Stimulated activated CD8-positive, alpha-beta memory T cell treated with anti-CD3 and anti-CD28 coated beads, Interleukin-7, amount 100 ng/mL, for 24 hours (primary cell): ENCODE results near the gene TPSAB1.
"Not testable (repeated sequence)": the region's sequence is repeated elsewhere in the genome, so short reads cannot be mapped to it uniquely, and the experiment has no call there.

Experiments used
- DNase-seq: peaks from one replicate; pipeline ENCODE4 v3.0.0-alpha.2; 2020; ENCODE audit warnings: low read depth

The TPSAB1 gene

DNA sequence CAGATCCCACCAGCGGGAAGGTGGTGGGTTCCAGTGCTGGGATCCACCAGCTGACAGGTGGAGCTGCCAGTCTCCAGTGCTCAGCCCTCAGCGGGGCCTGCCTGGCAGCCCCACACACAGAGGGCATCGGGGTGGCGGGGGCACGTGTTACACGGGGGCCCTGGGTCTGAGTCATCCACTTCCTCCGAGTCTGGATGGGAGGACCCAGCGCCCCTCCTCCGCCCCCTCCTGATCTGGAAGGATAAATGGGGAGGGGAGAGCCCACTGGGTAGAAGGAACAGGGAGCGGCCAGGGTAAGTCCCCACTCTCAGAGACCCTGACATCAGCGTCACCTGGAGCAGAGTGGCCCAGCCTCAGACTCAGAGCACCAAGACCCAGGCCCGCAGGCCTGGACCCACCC is at the start of gene TPSAB1:
TPSAB1 (plus strand) TSS at position 270 of the 400 bp plus-strand sequence. CDS start 234 bp downstream, outside the sequence.
- DNase-seq, result not testable (repeated sequence)

GRCh38 chr16:1190789-1191188 is 49.7 kb upstream of the TPSAB1 start:
- not testable (repeated sequence) for DNase-seq

DNA sequence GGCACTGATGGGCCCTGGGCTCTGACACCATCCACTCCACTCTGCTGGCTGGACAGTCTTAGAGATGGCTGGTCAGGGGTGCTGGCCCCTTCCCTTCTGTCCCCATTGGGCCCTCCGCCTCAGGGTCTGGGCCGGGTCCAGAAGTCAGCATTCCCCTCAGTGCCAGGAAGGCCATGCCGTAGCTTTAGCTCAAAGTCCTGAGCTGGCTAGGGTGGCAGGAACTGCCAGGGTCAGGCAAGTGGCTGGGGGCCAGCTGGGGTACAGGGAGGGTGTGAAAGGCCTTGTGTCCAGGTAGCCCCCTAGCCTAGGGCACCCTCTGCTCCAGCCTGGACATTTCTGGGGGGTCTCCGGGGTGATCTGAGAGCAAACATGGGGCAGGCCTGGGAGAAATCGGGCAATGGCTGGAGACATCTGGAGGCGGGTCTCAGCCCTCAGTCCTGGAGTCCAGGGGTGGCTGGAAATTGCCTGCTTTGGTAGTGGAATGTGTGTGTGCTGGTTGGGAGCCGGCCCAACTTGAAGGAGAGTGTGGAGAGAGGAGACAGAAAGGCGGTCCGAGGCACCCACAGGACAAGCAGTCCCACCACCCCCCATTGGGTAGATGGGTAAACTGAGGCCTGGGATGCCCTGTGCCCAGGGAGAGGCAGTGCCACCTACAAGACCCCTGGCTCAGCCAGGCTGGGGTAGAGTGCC is 48.0 kb upstream of the TPSAB1 start:
- DNase-seq, result no peak

- no peak for DNase-seq
Observed at GRCh38 chr16:1193143-1193824, 47.2 kb upstream of the TPSAB1 start.

DNA sequence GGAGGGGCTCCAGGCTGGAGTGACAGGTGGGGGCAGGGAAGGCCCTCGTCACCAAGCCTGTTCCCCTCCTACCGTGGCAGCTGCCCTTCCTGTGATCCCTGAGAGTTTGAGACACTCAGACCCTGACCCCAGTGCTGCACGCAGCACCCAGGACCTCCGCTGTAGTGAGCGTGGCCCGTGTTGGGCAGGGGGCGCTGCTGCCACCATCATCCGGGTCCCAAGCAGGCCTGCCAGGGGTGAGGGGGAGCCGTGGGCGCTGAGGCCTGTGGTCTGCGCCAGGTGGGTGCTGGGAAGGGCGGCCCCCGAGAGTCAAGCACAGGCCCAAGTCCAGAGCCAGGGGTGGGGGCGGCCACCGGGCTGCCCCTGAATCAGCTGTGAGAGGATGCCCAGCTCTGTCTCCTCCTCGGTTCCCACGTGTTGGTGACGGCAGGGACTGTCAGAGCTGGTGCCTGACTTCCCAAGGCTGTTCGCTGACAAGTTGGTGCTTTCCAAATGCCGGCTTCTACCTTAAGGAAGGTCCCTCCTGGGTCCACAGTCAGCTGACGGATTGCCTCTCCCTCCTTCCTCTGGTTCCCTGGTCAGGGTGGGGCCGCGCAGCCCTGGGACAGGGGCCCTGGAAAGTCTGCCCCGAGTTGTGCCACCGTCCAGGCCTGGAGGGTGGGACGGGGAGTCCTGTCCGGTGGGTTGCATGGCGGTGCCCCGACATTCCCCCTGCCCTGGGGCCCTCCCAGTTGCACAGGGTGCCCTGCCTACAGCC is 46.5 kb upstream of the TPSAB1 start:
- DNase-seq, result no peak

DNA sequence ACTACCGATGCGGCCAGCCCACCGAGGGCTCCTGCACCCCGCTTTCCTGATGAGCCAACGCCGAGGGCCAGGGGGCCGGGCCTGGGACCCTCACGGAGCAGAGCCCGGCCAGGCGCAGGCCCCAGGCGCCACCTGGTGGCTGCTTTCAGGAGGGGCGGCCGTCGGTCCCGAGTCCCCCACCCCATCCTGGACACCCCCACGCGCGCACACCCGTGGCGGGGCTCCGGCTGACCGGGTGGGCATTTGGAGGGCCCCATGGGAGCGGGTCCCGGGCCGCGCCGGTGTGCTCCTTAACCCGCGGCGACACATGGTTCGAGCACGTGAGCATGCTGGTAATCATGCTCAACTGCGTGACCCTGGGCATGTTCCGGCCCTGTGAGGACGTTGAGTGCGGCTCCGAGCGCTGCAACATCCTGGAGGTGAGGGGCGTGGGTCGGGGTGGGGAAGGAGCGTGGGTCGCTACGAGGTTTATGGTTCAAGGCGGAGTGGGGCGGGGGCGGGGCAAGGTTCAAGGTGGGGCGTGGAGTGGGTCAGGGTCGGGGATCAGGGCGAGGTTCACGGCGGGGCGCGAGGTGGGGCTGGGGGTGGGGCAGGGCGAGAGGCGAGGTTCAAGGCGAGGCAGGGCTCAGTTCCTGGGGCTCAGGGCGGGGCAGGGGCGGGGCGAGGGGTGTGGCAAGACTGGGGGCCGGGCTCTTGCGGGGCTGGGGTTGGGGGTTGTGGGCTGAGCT is 45.7 kb upstream of the TPSAB1 start:
- no peak for DNase-seq

- no peak for DNase-seq
Observed at GRCh38 chr16:1195393-1195666, 45.2 kb upstream of the TPSAB1 start.

DNA sequence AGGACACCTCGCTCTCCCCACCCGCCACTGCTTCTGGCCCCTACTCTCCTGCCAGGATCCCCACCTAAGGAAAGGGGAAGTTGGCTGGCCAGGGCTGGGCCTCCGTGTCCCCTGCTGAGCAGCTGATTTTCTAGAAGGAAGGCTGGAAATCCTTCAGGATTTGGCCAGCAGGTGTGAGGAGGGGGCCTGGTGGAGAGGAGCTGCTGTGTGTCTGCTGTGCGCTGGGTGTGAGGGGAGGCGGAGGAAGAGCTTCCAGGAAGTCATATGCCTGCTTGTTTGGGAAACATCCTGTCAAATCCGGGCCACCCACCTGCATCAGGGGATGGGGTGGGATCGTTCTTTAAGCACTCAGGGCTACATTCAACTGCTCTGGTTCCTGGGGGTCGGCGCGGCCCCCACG is 44.0 kb upstream of the TPSAB1 start:
- no peak for DNase-seq

- no peak for DNase-seq
Observed at GRCh38 chr16:1197237-1197866, 43.2 kb upstream of the TPSAB1 start.

DNA sequence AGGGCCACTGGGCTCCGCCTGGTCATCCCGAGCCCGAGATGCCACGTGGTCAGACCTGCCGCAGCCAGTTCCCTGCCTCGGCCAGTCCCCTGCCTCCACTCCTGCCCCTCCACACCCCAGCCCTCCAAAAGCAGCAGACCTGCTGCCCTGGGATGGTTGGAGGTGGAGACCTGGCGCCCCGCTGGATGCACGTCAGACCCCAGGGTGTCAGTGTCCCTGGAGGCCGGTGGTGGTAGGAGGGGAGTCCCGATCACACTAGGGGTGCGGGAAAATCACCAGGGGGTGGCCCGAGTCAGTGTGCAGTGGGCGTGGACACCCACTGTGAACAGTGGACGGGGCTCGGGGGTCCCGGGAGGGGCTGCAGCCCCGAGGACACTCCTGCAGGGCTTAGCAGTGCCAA is 42.3 kb upstream of the TPSAB1 start:
- DNase-seq, result no peak

DNA sequence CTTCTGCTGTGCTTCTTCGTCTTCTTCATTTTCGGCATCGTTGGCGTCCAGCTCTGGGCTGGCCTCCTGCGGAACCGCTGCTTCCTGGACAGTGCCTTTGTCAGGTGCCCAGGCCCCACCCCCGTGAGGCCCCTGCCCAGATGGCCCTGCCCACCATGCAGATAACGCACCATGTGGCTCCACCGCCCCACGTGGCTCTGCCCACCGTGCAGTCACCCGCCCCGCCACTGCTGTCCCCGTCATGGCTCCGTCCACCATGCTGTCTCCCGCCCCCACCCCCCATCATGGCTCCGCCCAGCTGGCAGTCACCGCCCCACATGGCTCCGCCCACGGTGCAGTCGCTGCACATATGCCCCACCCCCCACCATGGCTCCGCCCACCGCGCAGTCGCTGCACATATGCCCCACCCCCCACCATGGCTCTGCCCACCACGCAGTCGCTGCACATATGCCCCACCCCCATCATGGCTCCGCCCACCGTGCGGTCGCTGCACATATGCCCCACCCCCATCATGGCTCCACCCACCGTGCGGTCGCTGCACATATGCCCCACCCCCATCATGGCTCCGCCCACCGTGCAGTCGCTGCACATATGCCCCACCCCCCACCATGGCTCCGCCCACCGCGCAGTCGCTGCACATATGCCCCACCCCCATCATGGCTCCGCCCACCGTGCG is 41.7 kb upstream of the TPSAB1 start:
- not testable (repeated sequence) for DNase-seq

- no peak for DNase-seq
Observed at GRCh38 chr16:1199347-1200013, 41.0 kb upstream of the TPSAB1 start.

DNA sequence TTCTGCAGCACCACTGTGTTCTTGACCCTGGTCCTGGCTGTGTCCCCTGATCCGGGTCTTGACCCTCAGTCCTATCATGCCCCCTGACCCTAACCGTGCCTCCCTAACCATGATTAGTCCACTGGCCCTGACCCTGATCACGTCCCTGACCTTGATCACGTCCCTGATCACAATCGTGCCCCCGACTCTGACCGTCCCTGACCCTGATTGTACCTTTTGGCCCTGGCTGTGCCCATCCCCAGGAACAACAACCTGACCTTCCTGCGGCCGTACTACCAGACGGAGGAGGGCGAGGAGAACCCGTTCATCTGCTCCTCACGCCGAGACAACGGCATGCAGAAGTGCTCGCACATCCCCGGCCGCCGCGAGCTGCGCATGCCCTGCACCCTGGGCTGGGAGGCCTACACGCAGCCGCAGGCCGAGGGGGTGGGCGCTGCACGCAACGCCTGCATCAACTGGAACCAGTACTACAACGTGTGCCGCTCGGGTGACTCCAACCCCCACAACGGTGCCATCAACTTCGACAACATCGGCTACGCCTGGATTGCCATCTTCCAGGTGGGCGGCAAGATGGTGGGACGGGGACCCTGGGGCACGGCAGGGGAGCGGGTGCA is 40.4 kb upstream of the TPSAB1 start:
- no peak for DNase-seq

DNA sequence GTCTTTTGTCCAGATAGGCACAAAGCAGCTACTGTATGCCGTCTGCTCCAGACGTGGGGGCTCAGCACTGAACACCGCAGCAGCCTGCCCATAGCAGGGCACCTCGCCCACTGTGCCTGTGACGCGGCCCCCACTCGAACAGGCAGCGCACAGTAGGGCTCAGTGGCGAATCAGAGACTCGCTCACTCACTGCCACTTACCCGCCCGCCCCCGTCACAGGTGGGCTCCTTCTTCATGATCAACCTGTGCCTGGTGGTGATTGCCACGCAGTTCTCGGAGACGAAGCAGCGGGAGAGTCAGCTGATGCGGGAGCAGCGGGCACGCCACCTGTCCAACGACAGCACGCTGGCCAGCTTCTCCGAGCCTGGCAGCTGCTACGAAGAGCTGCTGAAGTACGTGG is 39.1 kb upstream of the TPSAB1 start:
- DNase-seq, result no peak

DNA sequence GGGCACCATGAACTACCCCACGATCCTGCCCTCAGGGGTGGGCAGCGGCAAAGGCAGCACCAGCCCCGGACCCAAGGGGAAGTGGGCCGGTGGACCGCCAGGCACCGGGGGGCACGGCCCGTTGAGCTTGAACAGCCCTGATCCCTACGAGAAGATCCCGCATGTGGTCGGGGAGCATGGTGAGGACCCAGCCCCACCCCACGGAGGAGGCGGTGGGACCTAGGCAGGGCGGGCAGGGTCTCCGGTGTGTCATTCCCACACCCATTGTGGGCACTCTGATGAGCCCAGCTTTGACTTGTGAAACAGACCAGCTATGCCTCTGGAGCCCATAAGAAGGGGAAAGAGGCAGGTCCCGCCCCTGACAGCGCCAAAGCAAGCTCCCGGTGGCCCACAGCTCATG is 38.2 kb upstream of the TPSAB1 start:
- no peak for DNase-seq

DNA sequence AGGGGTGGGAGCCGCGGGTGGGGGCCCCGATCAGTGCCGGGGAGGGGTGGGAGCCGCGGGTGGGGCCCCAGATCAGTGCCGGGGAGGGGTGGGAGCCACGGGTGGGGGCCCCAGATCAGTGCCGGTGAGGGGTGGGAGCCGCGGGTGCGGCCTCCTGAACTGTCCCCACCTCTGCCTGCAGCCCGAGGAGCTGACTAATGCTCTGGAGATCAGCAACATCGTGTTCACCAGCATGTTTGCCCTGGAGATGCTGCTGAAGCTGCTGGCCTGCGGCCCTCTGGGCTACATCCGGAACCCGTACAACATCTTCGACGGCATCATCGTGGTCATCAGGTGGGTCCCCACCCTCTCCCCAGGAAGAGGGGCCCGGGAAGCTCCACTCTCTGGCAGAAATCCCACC is 35.6 kb upstream of the TPSAB1 start:
- no peak for DNase-seq

DNA sequence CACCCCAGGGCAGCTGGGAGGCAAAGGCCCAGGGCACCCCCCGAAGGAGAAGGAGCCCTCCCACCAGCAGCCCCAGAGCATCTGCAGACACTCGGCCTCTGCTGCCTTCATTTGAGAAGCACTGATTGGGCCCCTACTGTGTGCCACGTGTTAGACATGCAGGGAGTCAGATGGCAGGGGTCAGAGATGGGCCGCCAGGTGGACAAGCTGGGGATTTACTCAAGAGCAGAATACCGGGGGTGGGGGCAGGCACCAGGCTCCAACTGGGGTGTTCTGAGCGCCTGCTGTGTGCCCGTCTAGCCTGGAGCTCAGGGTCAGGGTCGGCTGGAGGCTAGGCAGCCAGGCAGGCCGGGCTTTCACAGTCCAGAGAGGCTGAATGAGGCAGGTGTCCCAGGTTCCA is 34.2 kb upstream of the TPSAB1 start:
- DNase-seq, result no peak

- DNase-seq, result no peak
Observed at GRCh38 chr16:1206786-1207185, 33.7 kb upstream of the TPSAB1 start.

- DNase-seq, result no peak
Observed at GRCh38 chr16:1208239-1208830, 32.2 kb upstream of the TPSAB1 start.

DNA sequence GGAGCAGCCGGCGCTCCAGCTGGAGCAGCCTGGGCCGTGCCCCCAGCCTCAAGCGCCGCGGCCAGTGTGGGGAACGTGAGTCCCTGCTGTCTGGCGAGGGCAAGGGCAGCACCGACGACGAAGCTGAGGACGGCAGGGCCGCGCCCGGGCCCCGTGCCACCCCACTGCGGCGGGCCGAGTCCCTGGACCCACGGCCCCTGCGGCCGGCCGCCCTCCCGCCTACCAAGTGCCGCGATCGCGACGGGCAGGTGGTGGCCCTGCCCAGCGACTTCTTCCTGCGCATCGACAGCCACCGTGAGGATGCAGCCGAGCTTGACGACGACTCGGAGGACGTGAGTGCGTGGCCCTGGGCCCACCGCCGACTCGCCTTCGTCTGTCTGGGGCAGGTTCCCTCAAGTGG is 31.4 kb upstream of the TPSAB1 start:
- no peak for DNase-seq
